Inferior parietal cortex (tissue), 1 donor: Measurements from ENCODE around the gene TCAP.

Experiments
- DNase-seq: peaks from one replicate; pipeline ENCODE4 v3.0.0-alpha.2; 2016; ENCODE audit errors: extremely low spot score

Gene TCAP

GRCh38 chr17:39667262-39667944, 2.3 kb downstream of the TCAP start:
- no peak for DNase-seq

GRCh38 chr17:39667945-39668924, 3.1 kb downstream of the TCAP start, which contains the start of gene PNMT:
Gene PNMT, plus strand, starts transcription at chr17:39668453. Its CDS starts 23 bp downstream, at chr17:39668476.
- no peak for DNase-seq

DNA sequence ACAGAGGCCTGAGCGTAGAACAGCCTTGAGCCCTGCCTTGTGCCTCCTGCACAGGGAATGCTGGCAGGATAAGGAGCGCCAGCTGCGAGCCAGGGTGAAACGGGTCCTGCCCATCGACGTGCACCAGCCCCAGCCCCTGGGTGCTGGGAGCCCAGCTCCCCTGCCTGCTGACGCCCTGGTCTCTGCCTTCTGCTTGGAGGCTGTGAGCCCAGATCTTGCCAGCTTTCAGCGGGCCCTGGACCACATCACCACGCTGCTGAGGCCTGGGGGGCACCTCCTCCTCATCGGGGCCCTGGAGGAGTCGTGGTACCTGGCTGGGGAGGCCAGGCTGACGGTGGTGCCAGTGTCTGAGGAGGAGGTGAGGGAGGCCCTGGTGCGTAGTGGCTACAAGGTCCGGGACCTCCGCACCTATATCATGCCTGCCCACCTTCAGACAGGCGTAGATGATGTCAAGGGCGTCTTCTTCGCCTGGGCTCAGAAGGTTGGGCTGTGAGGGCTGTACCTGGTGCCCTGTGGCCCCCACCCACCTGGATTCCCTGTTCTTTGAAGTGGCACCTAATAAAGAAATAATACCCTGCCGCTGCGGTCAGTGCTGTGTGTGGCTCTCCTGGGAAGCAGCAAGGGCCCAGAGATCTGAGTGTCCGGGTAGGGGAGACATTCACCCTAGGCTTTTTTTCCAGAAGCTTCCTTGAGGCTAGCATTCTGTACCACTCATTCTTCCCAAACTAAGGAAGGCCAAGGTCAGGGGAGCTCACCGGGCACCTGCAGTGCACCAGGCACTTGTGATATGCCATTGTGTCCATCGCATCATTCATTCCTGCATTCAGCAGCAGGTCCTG, 5.0 kb downstream of the TCAP start:
- no peak for DNase-seq

DNA sequence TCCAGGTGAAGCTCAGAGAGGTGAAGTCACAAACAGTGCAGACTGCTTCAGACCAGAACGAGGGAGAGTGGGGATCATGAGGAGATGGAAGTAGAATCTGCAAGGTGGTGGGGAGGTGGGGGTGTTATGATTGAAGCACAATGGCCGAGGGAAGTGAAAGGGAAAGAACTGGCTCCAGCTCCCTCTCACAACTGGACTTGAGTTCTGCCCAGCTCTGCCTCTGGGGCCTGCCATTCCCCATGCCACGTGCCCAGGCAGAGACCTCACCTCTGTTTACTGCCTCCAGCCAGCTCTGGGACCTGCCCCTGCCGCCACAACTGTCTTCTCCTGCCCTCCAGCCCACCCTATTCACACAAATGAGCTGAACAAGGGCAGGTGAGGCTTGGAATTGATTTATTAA, 5.6 kb downstream of the TCAP start:
- DNase-seq = no peak

DNA sequence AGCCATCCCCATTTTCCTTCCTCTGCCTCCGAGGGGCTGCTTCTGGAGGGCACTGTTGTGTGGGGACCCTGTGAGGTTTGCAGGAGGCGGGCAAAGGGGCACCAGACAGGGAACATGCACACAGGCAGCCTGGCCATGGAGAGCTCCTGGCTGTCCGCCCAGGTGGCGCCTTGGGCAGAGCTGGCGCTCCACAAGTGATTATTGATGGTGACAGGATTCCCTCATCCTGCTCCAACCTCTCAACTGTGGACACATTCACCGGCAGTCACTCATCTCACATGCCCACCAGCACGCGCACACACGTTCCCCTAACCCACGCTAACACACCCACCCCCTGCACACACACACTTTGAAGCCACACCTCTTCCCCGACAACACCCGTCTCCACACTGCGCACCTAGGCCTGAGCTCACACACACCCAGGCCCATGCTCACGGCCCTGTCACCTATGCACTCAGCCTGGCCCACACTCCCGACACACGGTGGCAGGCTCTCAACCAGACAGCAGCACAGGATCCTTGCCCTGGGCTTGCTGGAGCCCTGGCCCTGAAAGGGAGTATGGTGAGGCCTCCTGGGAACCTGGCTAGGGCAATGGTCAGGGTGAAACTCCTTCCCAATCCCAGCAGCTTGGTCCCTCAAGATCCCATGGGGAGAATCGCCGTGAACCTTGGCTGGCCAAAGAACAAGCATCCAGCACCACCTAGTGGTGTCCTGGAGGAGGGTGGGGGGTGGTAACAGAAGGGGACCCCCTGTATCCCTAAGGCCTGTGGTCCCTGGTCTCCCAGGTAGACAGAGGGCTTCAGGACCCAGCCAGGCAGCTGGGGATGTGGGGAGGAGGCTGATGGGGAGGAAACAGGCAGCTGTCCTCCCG, 6.7 kb downstream of the TCAP start:
- no peak for DNase-seq

- no peak for DNase-seq
Observed at GRCh38 chr17:39672522-39673334, 7.6 kb downstream of the TCAP start.

GRCh38 chr17:39673335-39674081, 8.4 kb downstream of the TCAP start:
- no peak for DNase-seq

- no peak for DNase-seq
Observed at GRCh38 chr17:39674179-39674578, 9.0 kb downstream of the TCAP start.

DNA sequence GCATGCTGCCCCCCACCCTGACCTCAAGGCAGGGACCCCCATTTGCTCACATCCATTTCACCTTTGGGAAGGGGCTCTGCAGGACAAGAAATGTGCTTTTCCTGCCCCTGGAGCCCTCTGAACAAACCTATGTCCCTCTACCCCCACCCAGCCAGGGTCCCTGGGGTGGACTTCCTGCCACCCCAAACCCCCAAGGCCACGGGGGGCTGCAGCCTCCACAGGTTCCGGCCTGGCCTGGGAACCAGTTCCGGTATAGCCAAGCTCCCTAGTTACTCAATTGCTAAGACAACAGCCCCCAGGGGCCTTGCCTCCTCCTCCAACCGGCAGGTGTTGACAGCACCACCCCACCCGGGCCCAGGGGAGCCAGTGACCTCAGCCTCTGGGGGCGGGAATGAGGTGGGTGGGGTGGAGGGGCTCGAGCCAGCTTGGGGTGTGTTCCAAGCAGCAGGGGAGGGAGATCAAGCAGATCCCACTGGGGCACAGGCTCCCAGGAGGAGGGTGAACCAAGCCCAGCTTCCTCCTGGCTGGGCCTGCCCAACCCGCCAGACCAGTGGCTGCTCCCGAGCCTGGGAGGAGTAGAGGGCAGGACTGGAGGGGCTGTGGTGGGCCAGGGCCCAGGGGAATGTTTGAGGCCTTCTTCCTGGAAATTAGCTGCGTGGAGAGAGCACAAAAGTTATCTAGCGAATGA, 9.7 kb downstream of the TCAP start:
- DNase-seq = no peak

GRCh38 chr17:39675390-39676082, 10.4 kb downstream of the TCAP start:
- DNase-seq = no peak

DNA sequence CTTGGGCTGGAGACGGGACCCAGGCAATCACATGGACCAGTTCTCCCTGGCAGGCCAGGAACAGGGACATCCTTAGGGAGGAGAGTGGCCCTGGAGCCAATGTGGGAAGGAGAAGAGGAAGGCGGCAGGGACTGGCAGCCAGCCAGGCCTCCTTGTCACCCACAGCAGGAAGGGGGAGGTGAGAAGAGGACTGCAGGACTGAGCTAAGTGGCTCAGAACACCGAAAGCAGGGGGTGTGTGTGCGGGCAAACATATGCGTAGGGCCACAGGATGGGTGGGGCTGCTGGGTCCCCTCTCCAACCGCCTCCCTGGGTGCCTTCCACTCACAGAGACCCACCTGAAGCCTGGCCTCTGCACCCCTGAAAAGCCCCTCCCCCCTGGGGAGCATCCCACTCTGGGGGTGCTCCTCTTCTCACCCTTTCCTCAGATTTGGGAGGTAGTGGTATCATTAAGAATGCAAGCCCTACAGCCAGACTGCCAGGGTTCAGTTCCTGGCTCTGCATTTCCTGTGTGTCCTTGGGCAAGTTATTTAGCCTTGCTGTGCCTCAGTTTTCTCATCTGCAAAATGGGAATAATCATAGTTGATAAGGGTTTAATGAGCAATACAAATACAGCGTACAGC, 11.2 kb downstream of the TCAP start:
- DNase-seq = peak; percentile 60

DNA sequence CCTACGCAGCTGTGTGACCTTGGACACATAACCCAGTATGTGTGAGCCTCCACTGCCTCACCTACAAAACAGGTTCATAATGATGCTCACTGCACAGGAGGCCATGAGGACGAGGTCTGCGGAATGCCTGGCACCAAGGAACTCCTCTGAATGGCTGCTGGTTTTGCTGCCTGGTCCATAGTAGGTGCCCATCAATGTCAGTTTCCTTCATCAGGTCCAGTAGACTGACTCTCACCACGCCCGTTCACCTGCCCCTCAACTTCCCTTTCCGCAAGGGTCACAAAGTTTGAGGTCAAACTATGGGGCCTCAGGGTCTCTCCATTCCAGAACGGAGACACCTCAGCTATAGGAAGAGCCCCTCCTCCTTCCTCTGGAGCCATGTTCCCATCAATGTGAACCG, 11.9 kb downstream of the TCAP start:
- DNase-seq = no peak

- no peak for DNase-seq
Observed at GRCh38 chr17:39677542-39678339, 12.6 kb downstream of the TCAP start.

DNA sequence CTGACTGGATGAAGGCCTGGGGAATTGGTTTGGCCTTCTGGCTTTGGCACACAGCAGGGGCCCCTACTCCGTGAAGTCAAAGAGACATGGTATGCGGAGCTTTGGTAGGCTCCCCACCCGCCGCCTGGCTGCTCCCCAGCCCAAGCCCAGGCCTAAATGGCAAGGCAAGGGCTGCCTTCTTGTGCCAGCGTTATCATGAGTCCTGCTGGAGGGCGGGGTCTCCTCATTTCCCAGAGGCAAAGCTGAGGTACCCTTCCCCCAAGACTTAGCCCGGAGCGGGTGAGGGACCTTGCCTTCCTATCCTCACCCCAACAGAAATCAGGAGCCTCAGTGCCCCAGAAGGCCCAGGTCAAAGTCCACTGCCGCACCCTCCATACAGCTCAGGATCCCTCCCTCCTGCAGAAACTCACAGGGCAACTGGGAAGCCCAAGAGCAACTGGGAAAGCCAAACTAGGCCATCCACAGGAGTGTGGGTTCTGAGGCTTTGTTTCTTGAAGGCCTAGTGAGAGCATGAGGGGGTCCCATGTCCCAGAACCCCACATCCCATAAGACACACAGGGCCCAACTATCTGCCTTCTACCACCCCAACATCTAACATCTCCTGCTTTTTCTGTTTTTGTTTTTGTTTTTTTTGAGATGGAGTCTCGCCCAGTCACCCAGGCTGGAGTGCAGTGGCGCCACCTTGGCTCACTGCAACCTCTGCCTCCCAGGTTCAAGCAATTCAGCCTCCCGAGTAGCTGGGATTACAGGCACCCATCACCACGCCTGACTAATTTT, 13.4 kb downstream of the TCAP start:
- no peak for DNase-seq

DNA sequence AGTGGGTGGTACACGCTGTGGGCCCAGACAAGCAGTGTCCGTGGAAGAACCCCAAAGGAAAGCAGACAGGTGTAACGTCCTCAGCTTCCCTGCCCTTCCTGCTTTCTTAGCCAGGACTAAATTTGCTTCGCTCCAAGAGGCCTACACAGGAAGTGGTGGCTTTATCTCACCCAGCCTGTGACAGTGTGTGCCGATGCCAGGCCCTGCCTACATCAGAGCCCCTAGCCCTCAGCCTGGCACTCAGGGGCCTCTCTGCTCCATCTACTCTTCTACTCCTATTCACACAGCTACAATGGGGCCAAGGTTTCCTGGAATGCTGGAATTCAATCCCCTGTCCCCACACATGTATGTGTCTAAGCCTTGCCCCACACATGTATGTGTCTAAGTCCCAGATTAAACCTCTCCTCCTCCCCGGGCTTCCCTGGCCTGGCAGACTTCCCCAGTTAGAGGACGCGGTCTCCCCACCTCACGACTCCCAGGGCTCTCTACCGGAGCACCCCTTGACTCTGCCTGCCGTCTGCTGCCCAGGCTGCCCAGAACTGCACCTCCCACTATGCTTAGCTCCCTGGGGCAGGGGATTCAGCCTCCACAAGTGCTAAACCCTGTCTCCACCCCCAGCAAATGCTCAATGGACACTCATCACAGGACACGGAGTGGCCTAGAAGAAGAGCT, 14.5 kb downstream of the TCAP start:
- no peak for DNase-seq
